T-helper 17 cell (primary cell): ENCODE measurements around the gene CHST14. TPM values are rescaled to one million over a fixed set of nuclear protein-coding genes. Genes with fewer than 3 reads are reported as not detected.

Source experiments
- total RNA-seq, 4 donors: library from RNA in 2 of 4; stranded (reverse) in 2 of 4; gene quantifications; one replicate each; pipeline ENCODE4 v1.2.3 and lab custom pipeline; 2022 to 2026

Gene CHST14
- total RNA-seq, 2 donors from 2014 or later: 4.4 to 7.5 TPM

Other genes starting within 250 kb of the CHST14 start
- gene PAK6, start 231.9 kb upstream of the CHST14 start, total RNA-seq: not detected
- gene ANKRD63, start 187.9 kb upstream of the CHST14 start, total RNA-seq: under 1 TPM in 1 of 2 donors, not detected in 1; 0.42 TPM
- 100 to 1,000 TPM; 228 to 238 TPM for gene PLCB2, start 163.0 kb upstream of the CHST14 start, total RNA-seq
- gene INAFM2, start 147.3 kb upstream of the CHST14 start, total RNA-seq: 10 to 100 TPM in 1 of 2 donors, 1 to 10 TPM in 1; 9.2 to 48.3 TPM
- 1 to 10 TPM; 4.1 to 5.3 TPM for gene CCDC9B, start 130.0 kb upstream of the CHST14 start, total RNA-seq
- gene PHGR1, start 120.0 kb upstream of the CHST14 start, total RNA-seq: not detected
- under 1 TPM; 0.02 to 0.03 TPM for gene DISP2, start 112.8 kb upstream of the CHST14 start, total RNA-seq
- gene KNSTRN, start 88.3 kb upstream of the CHST14 start, total RNA-seq: 1 to 10 TPM; 2.2 to 4.9 TPM
- 10 to 100 TPM; 30.1 to 37.0 TPM for gene IVD, start 65.2 kb upstream of the CHST14 start, total RNA-seq
- 10 to 100 TPM; 30.2 to 32.1 TPM for gene BAHD1, start 30.0 kb upstream of the CHST14 start, total RNA-seq
- gene CCDC32, start 94.1 kb downstream of the CHST14 start, total RNA-seq: 10 to 100 TPM; 20.9 to 28.5 TPM
- 10 to 100 TPM in 1 of 2 donors, 1 to 10 TPM in 1; 9.1 to 15.1 TPM for gene RPUSD2, start 98.3 kb downstream of the CHST14 start, total RNA-seq
- gene KNL1, start 123.3 kb downstream of the CHST14 start, total RNA-seq: 1 to 10 TPM in 1 of 2 donors, under 1 TPM in 1; 0.77 to 4.6 TPM
- gene RAD51, start 224.2 kb downstream of the CHST14 start, total RNA-seq: 1 to 10 TPM; 1.5 to 2.0 TPM